Gastrocnemius medialis (tissue), 4 donors: ENCODE results near the gene PIPOX. TPM values are rescaled to one million over a fixed set of nuclear protein-coding genes. Genes with fewer than 3 reads are reported as not detected.

Source experiments
- ATAC-seq, 2 donors: fragments of 150-250 bp; one replicate each; pipeline ENCODE4 v1.9.1; 2016
- DNase-seq, 2 donors: peaks; one replicate each; pipeline ENCODE4 v3.0.0-alpha.2; 2019
- H3K27ac ChIP-seq, 4 donors: fragments of 200-600 bp; sonication (generic); 1 replicate in 1 of 4; 2 replicates in 3 of 4; pipeline ENCODE4 v1.5.1; 2016 to 2018; ENCODE audit warnings: mild to moderate bottlenecking in 2 of 4, moderate library complexity in 1 of 4
- H3K27me3 ChIP-seq, 3 donors: fragments of 200-600 bp; sonication (generic) in 2 of 3; 1 replicate in 1 of 3; 2 replicates in 2 of 3; pipeline versions ENCODE4 v1.5.1 to v1.6.0; 2016 to 2019; ENCODE audit warnings: mild to moderate bottlenecking in 1 of 3, moderate library complexity in 1 of 3
- H3K36me3 ChIP-seq, 2 donors: fragments of 200-600 bp; sonication (generic) in 1 of 2; one replicate each; pipeline ENCODE4 v1.5.1; 2017 to 2018
- H3K4me1 ChIP-seq, 2 donors: fragments of 200-600 bp; sonication (generic) in 1 of 2; one replicate each; pipeline ENCODE4 v1.5.1; 2016 to 2017; ENCODE audit warnings: mild to moderate bottlenecking in 2 of 2
- H3K4me3 ChIP-seq, 4 donors: fragments of 200-600 bp; sonication (generic) in 3 of 4; 1 replicate in 1 of 4; 2 replicates in 3 of 4; pipeline ENCODE4 v1.5.1; 2016 to 2019; ENCODE audit warnings: mild to moderate bottlenecking in 2 of 4
- H3K9me3 ChIP-seq, 3 donors: fragments of 200-600 bp; sonication (generic) in 2 of 3; 1 replicate in 1 of 3; 2 replicates in 2 of 3; pipeline ENCODE4 v1.5.1; 2016 to 2019
- CTCF ChIP-seq, 5 experiments: fragments of 450-650 bp in 3 of 5; fragments of 200-600 bp in 2 of 5; sonication (generic) in 2 of 5; IDR thresholded peaks in 4 of 5; conservative IDR thresholded peaks in 1 of 5; 1 replicate in 4 of 5; 2 replicates in 1 of 5; pipeline ENCODE4 v1.5.1; 2016 to 2019; ENCODE audit warnings: antibody characterized with exemption in 5 of 5, mild to moderate bottlenecking in 3 of 5, moderate library complexity in 3 of 5
- POLR2A ChIP-seq, 2 donors: fragments of 450-650 bp; IDR thresholded peaks; one replicate each; pipeline ENCODE4 v1.6.1; 2017; ENCODE audit warnings: antibody characterized with exemption in 2 of 2, mild to moderate bottlenecking in 2 of 2, moderate library complexity in 2 of 2
- in situ Hi-C, 4 donors: fragments of 200-750 bp; cut with MboI; loops; one replicate each; pipeline versions ENCODE4 v1.15.0 to v1.8.0; 2017; ENCODE audit warnings: low sequenced_read_pairs in 4 of 4
- intact Hi-C: fragments of 100-400 bp; cut with DNase I; formaldehyde crosslinking; loops from one replicate; pipeline ENCODE4 v1.15.1; 2023; ENCODE audit warnings: low total_unique reads
- total RNA-seq, 4 donors: library from RNA; depleted of rRNA; stranded (reverse); fragments of >200 nt; gene quantifications; one replicate each; pipeline versions ENCODE4 v1.1.0 to v1.2.3, GENCODE V29; 2016

Gene PIPOX
- total RNA-seq, 4 donors from 2014 or later, result 0.42 to 2.4 (median 1.1) TPM

- Histone ChIP-seq H3K4me3 (no peak overlapping the region), H3K27me3 (no peaks in the 10 kb centered on the region), H3K36me3 (no peaks in the 10 kb centered on the region), H3K4me1 (peaks cover 0 to 7% of the 10 kb centered on the region in 2 donors), H3K9me3 (no peaks in the 10 kb centered on the region), H3K27ac (no peak overlapping the region)
- no peak for ATAC-seq
- no peak for TF ChIP-seq POLR2A (IDR thresholded peaks at IDR 0.05)
- no peak for TF ChIP-seq CTCF (IDR thresholded peaks at IDR 0.05 in 4 of 5, conservative IDR thresholded peaks at IDR 0.05 in 1 of 5)
- DNase-seq, result no peak
- intact Hi-C loops, result no loop called here
- in situ Hi-C loops, result no loop called here
These were observed 15.4 kb downstream of the PIPOX start for GRCh38 chr17:29058391-29058790.

DNA sequence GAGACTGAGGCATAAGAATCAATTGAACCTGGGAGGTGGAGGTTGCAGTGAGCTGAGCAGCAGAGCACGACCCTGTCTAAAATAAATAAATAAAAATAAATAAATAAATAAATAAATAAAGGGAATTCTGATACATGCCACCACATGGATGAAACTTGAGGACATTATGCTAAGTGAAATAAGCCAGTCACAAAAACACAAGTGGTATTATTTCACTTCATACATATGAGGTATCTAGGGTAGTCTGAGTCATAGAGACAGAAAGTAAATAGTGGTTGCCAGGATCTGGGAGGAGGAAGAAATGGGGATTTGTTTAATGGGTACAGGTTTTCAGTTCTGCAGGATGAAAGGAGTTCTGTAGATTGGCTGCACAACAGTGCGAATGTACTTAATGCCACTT, 16.3 kb downstream of the PIPOX start:
- H3K27me3 ChIP-seq, result no peaks in the 10 kb centered on the region
- H3K9me3 ChIP-seq, result no peaks in the 10 kb centered on the region
- ATAC-seq (no peak), DNase-seq (no peak)
- intact Hi-C loops (no loop called here), in situ Hi-C loops (no loop called here)
- H3K4me1 ChIP-seq, result peaks cover 0 to 7% of the 10 kb centered on the region in 2 donors
- no peak for TF ChIP-seq POLR2A (IDR thresholded peaks at IDR 0.05)
- TF ChIP-seq CTCF (IDR thresholded peaks at IDR 0.05 in 4 of 5, conservative IDR thresholded peaks at IDR 0.05 in 1 of 5), result no peak
- no peak overlapping the region for H3K4me3 ChIP-seq
- H3K36me3 ChIP-seq, result no peaks in the 10 kb centered on the region
- H3K27ac ChIP-seq, result no peak overlapping the region

GRCh38 chr17:29060475-29060874, 17.5 kb downstream of the PIPOX start:
- H3K36me3 ChIP-seq, result no peaks in the 10 kb centered on the region
- DNase-seq, result no peak
- in situ Hi-C loops (no loop called here), intact Hi-C loops (no loop called here)
- no peaks in the 10 kb centered on the region for H3K27me3 ChIP-seq
- no peak overlapping the region for H3K27ac ChIP-seq
- TF ChIP-seq CTCF (IDR thresholded peaks at IDR 0.05 in 4 of 5, conservative IDR thresholded peaks at IDR 0.05 in 1 of 5), result no peak
- no peak for TF ChIP-seq POLR2A (IDR thresholded peaks at IDR 0.05)
- H3K4me3 ChIP-seq, result no peak overlapping the region
- no peak for ATAC-seq
- H3K9me3 ChIP-seq, result no peaks in the 10 kb centered on the region
- peaks cover 0 to 7% of the 10 kb centered on the region in 2 donors for H3K4me1 ChIP-seq

GRCh38 chr17:29061036-29061435, 18.1 kb downstream of the PIPOX start:
- intact Hi-C loops (no loop called here), in situ Hi-C loops (no loop called here)
- Histone ChIP-seq H3K27me3 (no peaks in the 10 kb centered on the region), H3K27ac (no peak overlapping the region), H3K36me3 (no peaks in the 10 kb centered on the region), H3K4me1 (peaks cover 0 to 7% of the 10 kb centered on the region in 2 donors), H3K9me3 (no peaks in the 10 kb centered on the region), H3K4me3 (no peak overlapping the region)
- ATAC-seq (no peak), DNase-seq (no peak)
- TF ChIP-seq POLR2A (IDR thresholded peaks at IDR 0.05) (no peak), CTCF (IDR thresholded peaks at IDR 0.05 in 4 of 5, conservative IDR thresholded peaks at IDR 0.05 in 1 of 5) (no peak)

DNA sequence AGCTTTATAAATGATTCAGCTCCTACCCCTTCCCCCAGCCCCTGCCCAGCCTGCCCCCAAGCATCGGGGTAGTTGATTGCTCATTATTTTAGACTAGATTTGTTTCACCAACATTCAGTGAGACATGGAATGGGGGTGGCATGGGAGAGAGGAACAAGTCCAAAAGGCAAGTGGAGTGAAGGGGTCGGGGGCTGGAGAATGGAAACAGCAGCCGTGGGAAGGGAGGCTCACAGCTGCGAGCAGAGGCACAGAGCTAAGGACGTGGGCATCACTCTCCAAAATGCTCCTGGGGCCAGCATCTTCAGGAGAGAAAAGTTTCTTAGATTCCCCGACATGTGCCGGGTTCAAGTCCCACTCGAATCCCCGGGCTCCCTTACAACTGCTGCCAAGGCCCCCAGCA, 19.3 kb downstream of the PIPOX start:
- H3K9me3 ChIP-seq, result no peaks in the 10 kb centered on the region

More for the DNA sequence above, 19.3 kb downstream of the PIPOX start:
- TF ChIP-seq CTCF (IDR thresholded peaks at IDR 0.05 in 4 of 5, conservative IDR thresholded peaks at IDR 0.05 in 1 of 5) (no peak), POLR2A (IDR thresholded peaks at IDR 0.05) (no peak)
- Histone ChIP-seq H3K4me3 (no peak overlapping the region), H3K27ac (no peak overlapping the region), H3K27me3 (no peaks in the 10 kb centered on the region), H3K36me3 (no peaks in the 10 kb centered on the region), H3K4me1 (peaks cover 0 to 7% of the 10 kb centered on the region in 2 donors)
- ATAC-seq (no peak), DNase-seq (no peak)
- in situ Hi-C loops, result no loop called here
- intact Hi-C loops, result no loop called here
